ENCODE results near the gene JMJD1C. TPM values are rescaled to one million over a fixed set of nuclear protein-coding genes. Genes with fewer than 3 reads are reported as not detected.

JMJD1C gene
- total and polyA plus RNA-seq, 2 donors (not counting 3 experiments of a cell fraction or from before 2014, with no cell fraction given): 32.1 to 97.1 TPM

GRCh38 chr10:63364918-63365317, 100.9 kb downstream of the JMJD1C start:
- no peaks in the 10 kb centered on the region for H3K27me3 ChIP-seq (ENCODE audit: control insufficient read depth in 2 of 2, insufficient read depth in 2 of 2, low read length in 2 of 2)
- H3K36me3 ChIP-seq (ENCODE audit: control insufficient read depth in 2 of 2, extremely low read depth in 1 of 2, insufficient read depth in 2 of 2, low read length in 2 of 2): no peaks in the 10 kb centered on the region
- no peak overlapping the region for H3K4me3 ChIP-seq (replicated peaks in 1 of 3; ENCODE audit: insufficient read depth in 1 of 3, low read depth in 1 of 3, low read length in 3 of 3)
- ChIA-PET POLR2A (no interaction called here), CTCF (no interaction called here)
- H4K20me1 ChIP-seq (replicated peaks; ENCODE audit: control insufficient read depth, extremely low read depth, insufficient read depth, low read length): no peaks in the 10 kb centered on the region
- H3K27ac ChIP-seq (ENCODE audit: insufficient read depth, low read depth, low read length): no peak overlapping the region
- no peak overlapping the region for H2AFZ ChIP-seq (ENCODE audit: low read depth, low read length)
- H3K9ac ChIP-seq (replicated peaks; ENCODE audit: extremely low read depth, insufficient read depth, low read length): no peak overlapping the region
- intact Hi-C loops (cut with micrococcal nuclease) (no loop called here), dilution Hi-C loops (cut with MboI; ENCODE audit: extremely low pct_ligation_motif_present, low sequenced_read_pairs) (no loop called here)
- peaks cover 17% of the 10 kb centered on the region for H3K79me2 ChIP-seq (ENCODE audit: control insufficient read depth, insufficient read depth, low read length)
- DNase-seq (ENCODE audit: low read depth, low spot score): no peak
- TF ChIP-seq MAX (IDR thresholded peaks at IDR 0.05; ENCODE audit: insufficient read depth, insufficient read length) (no peak), POLR2A (IDR thresholded peaks at IDR 0.05; ENCODE audit: low read depth, low read length) (no peak), POLR2AphosphoS5 (IDR thresholded peaks at IDR 0.05; ENCODE audit: insufficient read depth, low read depth, low read length) (no peak)
- H3K4me1 ChIP-seq (ENCODE audit: control insufficient read depth, extremely low read depth, insufficient read depth, low read length): no peaks in the 10 kb centered on the region
- H3K9me1 ChIP-seq (replicated peaks; ENCODE audit: control insufficient read depth, extremely low read depth, insufficient read depth, low read length): no peaks in the 10 kb centered on the region
- no TSS peak for BruUV-seq (replicated peaks)
- no peak overlapping the region for H3K4me2 ChIP-seq (ENCODE audit: insufficient read depth, low read length)
- no peaks in the 10 kb centered on the region for H3K9me3 ChIP-seq (replicated peaks; ENCODE audit: control insufficient read depth, insufficient read depth, low read length)
- FAIRE-seq: no peak

DNA sequence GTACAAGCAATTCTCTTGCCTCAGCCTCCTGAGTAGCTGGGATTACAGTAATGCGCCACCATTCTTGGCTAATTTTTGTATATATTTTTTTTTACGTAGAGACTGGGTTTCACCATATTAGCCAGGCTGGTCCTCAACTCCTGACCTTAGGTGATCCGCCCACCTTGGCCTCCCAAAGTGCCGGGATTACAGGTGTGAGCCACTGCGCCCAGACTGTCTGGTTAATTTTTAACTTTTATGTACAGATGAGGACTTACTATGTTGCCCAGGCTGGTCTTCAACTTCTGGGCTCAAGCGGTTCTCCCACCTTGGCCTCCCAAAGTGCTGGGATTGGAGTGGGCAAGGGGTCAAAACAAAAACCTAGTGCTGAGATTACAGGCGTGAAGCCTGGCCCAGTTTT, 101.8 kb downstream of the JMJD1C start:
- Histone ChIP-seq H3K4me1 (ENCODE audit: control insufficient read depth, extremely low read depth, insufficient read depth, low read length) (no peaks in the 10 kb centered on the region), H4K20me1 (replicated peaks; ENCODE audit: control insufficient read depth, extremely low read depth, insufficient read depth, low read length) (no peaks in the 10 kb centered on the region), H3K27me3 (ENCODE audit: control insufficient read depth in 2 of 2, insufficient read depth in 2 of 2, low read length in 2 of 2) (no peaks in the 10 kb centered on the region), H3K9ac (replicated peaks; ENCODE audit: extremely low read depth, insufficient read depth, low read length) (no peak overlapping the region), H3K4me3 (replicated peaks in 1 of 3; ENCODE audit: insufficient read depth in 1 of 3, low read depth in 1 of 3, low read length in 3 of 3) (no peak overlapping the region), H2AFZ (ENCODE audit: low read depth, low read length) (no peak overlapping the region), H3K79me2 (ENCODE audit: control insufficient read depth, insufficient read depth, low read length) (peaks cover 17% of the 10 kb centered on the region), H3K9me1 (replicated peaks; ENCODE audit: control insufficient read depth, extremely low read depth, insufficient read depth, low read length) (no peaks in the 10 kb centered on the region), H3K27ac (ENCODE audit: insufficient read depth, low read depth, low read length) (no peak overlapping the region), H3K36me3 (ENCODE audit: control insufficient read depth in 2 of 2, extremely low read depth in 1 of 2, insufficient read depth in 2 of 2, low read length in 2 of 2) (no peaks in the 10 kb centered on the region), H3K4me2 (ENCODE audit: insufficient read depth, low read length) (no peak overlapping the region), H3K9me3 (replicated peaks; ENCODE audit: control insufficient read depth, insufficient read depth, low read length) (no peaks in the 10 kb centered on the region)
- DNase-seq (ENCODE audit: low read depth, low spot score) (no peak), FAIRE-seq (no peak)
- POLR2A ChIA-PET: no interaction called here
- no TSS peak for BruUV-seq (replicated peaks)
- TF ChIP-seq POLR2AphosphoS5 (IDR thresholded peaks at IDR 0.05; ENCODE audit: insufficient read depth, low read depth, low read length): no peak
- CTCF ChIA-PET: no interaction called here
- intact Hi-C loops (cut with micrococcal nuclease): no loop called here
- dilution Hi-C loops (cut with MboI; ENCODE audit: extremely low pct_ligation_motif_present, low sequenced_read_pairs): no loop called here

All from endothelial cell of umbilical vein (primary cell).